SK-N-MC (cell line): ENCODE data around the gene GRK3.
"Not testable (repeated sequence)": the region's sequence is repeated elsewhere in the genome, so short reads cannot be mapped to it uniquely, and the experiment has no call there.

Experiments
- DNase-seq: peaks from one replicate; pipeline ENCODE4 v3.0.0-alpha.2; 2011; ENCODE audit warnings: low read depth, low spot score
- H3K27ac ChIP-seq: fragments of 200-600 bp; sonication (generic); 2 replicates; pipeline ENCODE4 v1.5.1; 2016; ENCODE audit warnings: mixed run types
- H3K36me3 ChIP-seq: fragments of 200-600 bp; sonication (generic); 2 replicates; pipeline ENCODE4 v1.6.1; 2017; ENCODE audit warnings: antibody characterized with exemption, low read length, mixed read lengths; ENCODE audit not compliant: insufficient read depth
- H3K4me3 ChIP-seq: fragments of 200-600 bp; sonication (generic); 2 replicates; pipeline ENCODE4 v1.5.1; 2016
- H3K9ac ChIP-seq: fragments of 200-600 bp; sonication (generic); 2 replicates; pipeline ENCODE4 v1.8.0; 2017; ENCODE audit warnings: mixed run types, mixed read lengths; ENCODE audit not compliant: insufficient read length
- H3K9me3 ChIP-seq: fragments of 200-600 bp; sonication (generic); 2 replicates; pipeline ENCODE4 v1.6.1; 2017; ENCODE audit warnings: low read depth, mild to moderate bottlenecking, antibody characterized with exemption, low read length, moderate library complexity, mixed read lengths
- EZH2 ChIP-seq: fragments of 200-600 bp; sonication (generic); IDR thresholded peaks from one replicate; pipeline ENCODE4 v1.6.1; 2017; ENCODE audit warnings: antibody characterized with exemption
- FOXP2 ChIP-seq: optimal IDR thresholded peaks from 2 replicates; pipeline ENCODE3; 2011; ENCODE audit warnings: mild to moderate bottlenecking, moderate library complexity; ENCODE audit not compliant: insufficient read depth; ENCODE audit errors: extremely low read length, control extremely low read depth
- POLR2AphosphoS5 ChIP-seq: IDR thresholded peaks from 2 replicates; pipeline ENCODE4 v1.6.1; 2012; ENCODE audit warnings: mild to moderate bottlenecking, low read depth, low read length, borderline replicate concordance

Gene GRK3

DNA sequence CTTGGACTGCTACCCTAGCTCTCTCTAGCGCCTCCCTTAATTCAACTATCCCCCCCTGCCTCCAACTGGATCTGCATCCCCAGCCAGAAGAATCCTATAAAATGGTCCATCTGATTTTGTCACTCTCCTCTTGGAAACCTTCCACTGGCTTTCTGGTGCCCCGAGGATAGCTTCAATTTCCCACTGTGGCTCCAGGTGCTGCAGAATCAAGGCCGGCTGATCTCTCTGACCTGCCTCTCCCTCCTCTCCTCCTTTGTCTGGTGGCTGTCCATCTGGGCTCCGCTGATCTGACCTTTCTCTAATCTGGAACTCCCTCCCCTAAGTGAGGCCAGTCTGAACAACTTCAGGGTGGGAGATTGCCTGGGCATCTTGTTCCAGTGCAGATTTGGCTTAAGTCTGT is 6.1 kb upstream of the GRK3 start:
- Histone ChIP-seq H3K36me3 (no peaks in the 10 kb centered on the region), H3K9ac (no peak overlapping the region), H3K4me3 (no peak overlapping the region), H3K9me3 (no peaks in the 10 kb centered on the region), H3K27ac (no peak overlapping the region)
- no peak for DNase-seq
- TF ChIP-seq FOXP2: no peak
- TF ChIP-seq POLR2AphosphoS5: no peak
- TF ChIP-seq EZH2: no peak

DNA sequence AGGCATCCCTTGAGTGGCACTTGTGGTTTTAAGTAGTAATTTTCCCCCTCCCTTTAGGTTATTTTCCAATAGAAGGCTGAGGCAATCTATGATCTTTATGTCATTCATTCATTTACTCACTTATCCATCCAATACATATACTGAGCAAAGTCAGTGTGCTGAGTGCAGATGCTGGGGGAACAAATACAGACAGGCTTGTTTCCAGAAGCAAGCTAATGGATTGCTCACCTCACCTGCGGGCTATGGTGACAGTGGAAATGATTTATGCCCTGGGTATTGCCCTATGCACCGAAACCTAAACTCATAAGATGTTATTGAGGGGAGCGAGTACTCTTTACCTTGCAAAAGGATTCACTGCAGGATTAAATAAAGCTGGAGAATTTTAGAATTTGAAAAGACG is 4.6 kb upstream of the GRK3 start:
- H3K36me3 ChIP-seq, H3K9ac ChIP-seq, H3K27ac ChIP-seq, DNase-seq, H3K9me3 ChIP-seq, H3K4me3 ChIP-seq: not testable (repeated sequence)

DNA sequence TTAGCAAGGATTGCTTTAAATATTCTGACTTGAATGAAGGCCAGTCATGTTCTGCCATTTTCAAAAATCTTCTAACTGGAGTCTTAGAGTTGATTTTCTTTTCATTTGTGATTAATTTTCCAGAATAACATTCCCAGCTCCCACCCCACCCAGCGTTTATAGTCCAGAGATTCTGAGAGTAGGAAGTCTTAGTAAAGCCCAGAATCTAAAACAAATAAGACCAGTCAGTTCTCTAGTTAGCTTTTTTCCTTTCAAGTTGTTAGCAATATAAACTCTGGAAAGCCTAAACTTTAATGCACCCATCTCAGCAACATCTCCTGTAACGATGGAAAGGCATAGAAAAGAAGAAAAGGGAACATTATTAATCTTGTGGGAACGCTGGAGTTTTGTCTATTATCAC is 3.3 kb upstream of the GRK3 start:
- not testable (repeated sequence) for DNase-seq, H3K9ac ChIP-seq, H3K27ac ChIP-seq, H3K4me3 ChIP-seq, H3K36me3 ChIP-seq, H3K9me3 ChIP-seq

DNA sequence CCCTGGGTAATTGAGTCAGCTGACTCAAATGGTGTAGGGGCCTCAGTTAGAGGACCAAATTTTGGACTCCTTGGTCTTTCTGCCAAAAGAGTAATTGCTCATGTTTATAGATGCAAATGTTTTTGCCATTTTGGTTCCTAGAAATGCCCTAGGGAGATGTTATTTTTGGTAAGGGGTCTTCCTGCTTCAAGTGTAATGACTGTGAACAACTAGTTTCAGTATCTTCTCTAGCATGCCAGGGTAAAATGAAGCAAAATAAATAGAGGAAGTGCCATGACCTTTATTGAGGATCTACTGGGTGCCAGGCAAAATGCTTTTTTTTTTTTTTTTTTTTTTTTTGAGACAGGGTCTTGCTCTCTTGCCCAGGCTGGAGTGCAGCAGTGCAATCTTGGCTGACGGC is 2.5 kb upstream of the GRK3 start:
- H3K27ac ChIP-seq, H3K9ac ChIP-seq, H3K36me3 ChIP-seq, H3K9me3 ChIP-seq, DNase-seq, H3K4me3 ChIP-seq: not testable (repeated sequence)

DNA sequence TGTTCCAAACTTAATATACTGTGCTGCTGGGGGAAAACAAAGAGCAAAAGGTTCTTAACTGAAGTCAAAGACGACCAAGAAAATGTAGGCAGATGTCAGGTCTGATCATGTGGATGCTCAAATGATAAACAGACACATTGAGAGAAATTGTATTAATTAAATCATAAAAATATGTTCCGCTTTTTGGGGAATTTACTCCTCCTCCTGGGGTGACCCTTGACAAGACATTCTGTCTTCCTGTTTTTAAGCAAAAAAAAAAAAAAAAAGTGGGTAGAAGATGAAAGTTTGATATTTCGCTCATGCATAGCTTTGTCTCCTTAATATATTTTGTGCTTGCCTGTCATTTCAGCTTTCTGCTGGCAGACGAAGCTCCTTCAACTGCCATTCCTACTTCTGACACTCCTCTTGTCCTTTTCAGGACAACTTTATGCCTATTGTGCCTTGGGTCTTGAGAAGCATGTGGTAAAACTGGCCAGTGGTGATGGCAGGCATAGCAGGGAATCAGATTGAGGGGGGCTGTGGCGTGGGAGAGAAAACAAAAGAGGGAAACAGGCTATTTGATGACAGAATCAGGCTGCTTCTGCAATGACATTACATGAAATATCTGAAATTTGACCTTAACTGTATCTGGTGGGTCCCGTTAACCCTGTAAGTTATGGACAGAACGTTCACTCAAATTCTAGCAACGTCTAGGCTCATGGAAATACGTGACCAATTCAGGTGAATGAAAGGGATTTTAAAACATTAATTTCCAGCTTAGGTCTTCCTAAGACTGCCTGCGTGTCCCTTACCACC is 1.3 kb upstream of the GRK3 start:
- H3K9me3 ChIP-seq, H3K9ac ChIP-seq, DNase-seq, H3K36me3 ChIP-seq, H3K27ac ChIP-seq, H3K4me3 ChIP-seq: not testable (repeated sequence)

DNA sequence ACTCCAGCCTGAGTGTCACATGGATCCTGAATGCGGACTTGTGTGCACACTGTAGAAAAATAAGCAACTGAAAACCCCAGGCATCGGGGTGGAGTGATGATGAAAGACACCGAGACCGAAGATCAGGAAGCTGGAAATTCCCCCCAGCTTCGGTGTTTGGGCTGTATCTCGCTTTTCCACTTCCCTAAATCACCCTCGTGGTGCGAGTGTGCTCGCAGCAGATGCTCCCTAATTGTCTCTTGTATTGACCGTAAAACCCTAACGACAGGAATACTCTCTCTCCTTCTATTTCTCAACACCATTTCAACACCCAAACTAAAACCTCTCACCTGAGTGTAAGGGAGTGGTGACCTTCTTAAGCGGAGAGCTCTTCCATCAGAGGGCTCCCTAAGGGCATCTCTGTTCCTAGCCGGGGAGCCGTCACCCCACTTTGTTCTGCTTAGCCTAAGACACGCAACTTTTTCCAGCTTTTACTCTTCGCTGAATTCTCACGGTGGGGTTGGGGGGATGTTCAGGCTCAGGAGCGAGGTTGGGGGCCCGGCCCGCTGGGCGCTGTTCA is 635 bp upstream of the GRK3 start:
- Histone ChIP-seq H3K4me3 (peak overlapping the region; percentile 83), H3K36me3 (no peaks in the 10 kb centered on the region), H3K9me3 (no peaks in the 10 kb centered on the region), H3K9ac (no peak overlapping the region), H3K27ac (no peak overlapping the region)
- TF ChIP-seq POLR2AphosphoS5 (no peak), EZH2 (no peak), FOXP2 (no peak)
- no peak for DNase-seq

DNA sequence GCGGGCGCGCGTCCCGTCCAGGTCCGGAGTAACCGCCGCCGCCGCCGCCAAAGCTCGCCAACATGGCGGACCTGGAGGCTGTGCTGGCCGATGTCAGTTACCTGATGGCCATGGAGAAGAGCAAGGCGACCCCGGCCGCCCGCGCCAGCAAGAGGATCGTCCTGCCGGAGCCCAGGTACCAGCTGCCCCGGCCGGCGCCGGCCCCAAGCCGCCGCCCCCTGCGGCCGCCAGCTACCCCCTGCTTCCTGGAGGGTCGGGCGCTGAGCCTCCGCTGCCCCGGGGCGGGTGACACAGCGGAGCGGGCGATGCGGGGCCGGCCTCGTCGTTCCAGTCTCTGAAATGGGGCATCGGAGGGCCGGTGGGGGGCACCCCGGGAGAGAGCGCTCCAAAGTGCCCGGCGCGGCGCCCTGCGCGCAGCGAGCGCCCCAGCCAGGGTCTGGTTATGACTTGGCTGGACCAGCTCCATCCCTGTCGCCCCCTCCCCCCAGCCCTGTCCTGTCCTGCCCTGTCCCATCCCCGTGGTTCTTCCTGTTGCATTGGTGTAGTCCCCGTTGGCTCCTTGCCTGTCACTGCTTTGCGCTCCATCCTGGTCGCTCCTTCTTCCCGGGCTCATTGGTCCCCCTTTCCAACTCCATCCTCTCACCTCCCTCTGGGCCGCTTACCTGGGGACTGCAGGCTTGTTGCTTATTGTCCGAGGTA is 653 bp downstream of the GRK3 start:
- Histone ChIP-seq H3K27ac (no peak overlapping the region), H3K36me3 (no peaks in the 10 kb centered on the region), H3K9me3 (no peaks in the 10 kb centered on the region), H3K9ac (peak overlapping the region; percentile 51), H3K4me3 (peak overlapping the region; percentile 84)
- no peak for DNase-seq
- no peak for TF ChIP-seq EZH2
- no peak for TF ChIP-seq FOXP2
- no peak for TF ChIP-seq POLR2AphosphoS5

DNA sequence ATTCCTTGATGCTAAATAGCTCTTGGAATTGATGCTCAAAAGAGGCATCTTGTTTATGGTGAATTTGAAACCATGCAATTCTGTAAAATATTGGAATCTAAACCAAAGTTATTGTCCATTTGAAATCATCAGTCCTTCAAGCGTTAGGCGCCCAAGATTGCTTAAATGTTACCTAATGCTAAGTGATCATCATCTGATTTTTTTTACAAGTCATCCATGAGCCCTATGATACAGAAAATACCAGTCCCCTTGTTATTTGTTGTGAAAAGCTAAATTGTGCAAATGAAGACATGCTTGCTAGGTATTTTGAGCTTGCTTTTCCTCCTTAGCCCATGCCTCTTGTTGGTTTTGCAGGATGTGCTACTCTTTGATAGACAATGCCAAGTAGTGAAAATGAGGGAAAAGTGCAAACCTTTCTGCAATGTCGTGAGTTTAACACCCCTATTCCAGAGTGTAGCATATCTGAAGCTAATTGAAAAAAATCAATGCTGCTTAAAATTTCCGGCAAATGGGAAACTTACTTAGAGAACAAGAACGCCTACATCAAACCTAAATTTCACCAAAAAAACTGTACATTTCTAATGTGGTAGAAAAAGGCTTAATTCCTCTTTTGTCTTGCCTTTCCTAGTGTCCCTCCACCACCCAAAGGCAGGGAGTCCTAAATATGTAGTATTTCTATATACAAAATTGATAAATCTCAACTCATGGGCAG is 1.9 kb downstream of the GRK3 start:
- H3K36me3 ChIP-seq: no peaks in the 10 kb centered on the region
- no peak overlapping the region for H3K27ac ChIP-seq
- H3K9me3 ChIP-seq: no peaks in the 10 kb centered on the region
- H3K4me3 ChIP-seq: no peak overlapping the region
- no peak for TF ChIP-seq EZH2
- no peak for TF ChIP-seq POLR2AphosphoS5
- no peak for TF ChIP-seq FOXP2
- H3K9ac ChIP-seq: no peak overlapping the region
- no peak for DNase-seq

DNA sequence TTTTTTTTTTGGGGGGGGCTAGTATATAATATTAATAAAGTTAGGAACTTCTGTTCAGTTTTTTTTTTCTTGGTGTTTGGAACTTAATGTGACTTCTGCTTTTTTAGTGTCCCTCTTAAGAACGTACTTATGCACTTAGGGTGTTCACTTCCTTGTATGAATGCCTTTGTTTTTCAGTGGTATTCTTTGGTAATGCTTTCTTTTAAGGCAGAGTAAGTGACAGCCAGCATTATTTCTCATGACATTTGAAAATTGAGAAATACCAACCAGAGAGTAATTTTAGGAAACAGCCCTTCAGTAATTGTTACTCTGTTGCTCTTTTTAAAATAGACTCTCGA is 2.4 kb downstream of the GRK3 start:
- no peak for DNase-seq
- no peak overlapping the region for H3K27ac ChIP-seq
- TF ChIP-seq POLR2AphosphoS5 (no peak), EZH2 (no peak)
- no peak overlapping the region for H3K9ac ChIP-seq
- no peaks in the 10 kb centered on the region for H3K9me3 ChIP-seq
- H3K4me3 ChIP-seq: no peak overlapping the region
- no peaks in the 10 kb centered on the region for H3K36me3 ChIP-seq
